A204.1 (cell line): ENCODE measurements around the gene ADRB2.
"Not testable (repeated sequence)": the region's sequence is repeated elsewhere in the genome, so short reads cannot be mapped to it uniquely, and the experiment has no call there.

ENCODE experiments used
- FAIRE-seq: peaks from 2 replicates; lab custom pipeline; 2012; peaks lifted over from hg19 to GRCh38; lab: Jason Lieb, UNC

The ADRB2 gene

GRCh38 chr5:148856009-148856367 lies 29.6 kb downstream of the ADRB2 start:
- no peak for FAIRE-seq

- FAIRE-seq: no peak
Observed at GRCh38 chr5:148856424-148856823, 30.0 kb downstream of the ADRB2 start.

GRCh38 chr5:148857474-148857873 lies 31.1 kb downstream of the ADRB2 start:
- FAIRE-seq: no peak

- no peak for FAIRE-seq
Observed at GRCh38 chr5:148858106-148858505, 31.7 kb downstream of the ADRB2 start.

GRCh38 chr5:148858547-148858946 lies 32.1 kb downstream of the ADRB2 start:
- no peak for FAIRE-seq

GRCh38 chr5:148859703-148860102 lies 33.3 kb downstream of the ADRB2 start:
- FAIRE-seq: no peak

GRCh38 chr5:148860599-148860998 lies 34.2 kb downstream of the ADRB2 start:
- no peak for FAIRE-seq

- FAIRE-seq: no peak
Observed at GRCh38 chr5:148861088-148861487, 34.7 kb downstream of the ADRB2 start.

GRCh38 chr5:148861696-148862095 lies 35.3 kb downstream of the ADRB2 start:
- FAIRE-seq: no peak

- no peak for FAIRE-seq
Observed at GRCh38 chr5:148864113-148864841, 37.9 kb downstream of the ADRB2 start.

GRCh38 chr5:148866024-148866423 lies 39.6 kb downstream of the ADRB2 start:
- FAIRE-seq: no peak

GRCh38 chr5:148873120-148873519 lies 46.7 kb downstream of the ADRB2 start:
- FAIRE-seq: no peak

- no peak for FAIRE-seq
Observed at GRCh38 chr5:148873690-148874485, 47.5 kb downstream of the ADRB2 start.

- no peak for FAIRE-seq
Observed at GRCh38 chr5:148875205-148875875, 48.9 kb downstream of the ADRB2 start.

GRCh38 chr5:148877436-148877835 lies 51.0 kb downstream of the ADRB2 start:
- not testable (repeated sequence) for FAIRE-seq
